ENCODE data around the gene TALDO1. TPM values are rescaled to one million over a fixed set of nuclear protein-coding genes. Genes with fewer than 3 reads are reported as not detected.

Gene TALDO1
- total RNA-seq, 1 experiment from 2014 or later: 446 TPM

- H3K27ac ChIP-seq: no peak overlapping the region
- H3K79me2 ChIP-seq (ENCODE audit: low read depth): peaks cover 5% of the 10 kb centered on the region; the same call in 1 of the 2 replicates
- H3K4me3 ChIP-seq: no peak overlapping the region
- no peaks in the 10 kb centered on the region for H3K4me1 ChIP-seq (replicated peaks; ENCODE audit: insufficient read depth)
- H3K4me2 ChIP-seq: no peak overlapping the region
- H3K36me3 ChIP-seq (ENCODE audit: low read depth): no peaks in the 10 kb centered on the region
- DNase-seq: no peak
- no peak overlapping the region for H2AFZ ChIP-seq
- TF ChIP-seq CTCF (conservative IDR thresholded peaks at IDR 0.05): no peak
- no peak for TF ChIP-seq EZH2 (IDR thresholded peaks at IDR 0.05; ENCODE audit: low read depth)
- ChIA-PET CTCF (no interaction called here), POLR2A (ENCODE audit: unreplicated experiment) (no interaction called here)
- no peaks in the 10 kb centered on the region for H3K9me2 ChIP-seq (ENCODE audit: insufficient read depth)
- H3K9me3 ChIP-seq (ENCODE audit: insufficient read depth, low read depth): no peaks in the 10 kb centered on the region
- H4K20me1 ChIP-seq (ENCODE audit: insufficient read depth): no peaks in the 10 kb centered on the region
- peaks cover 6% of the 10 kb centered on the region; the same call in 1 of the 2 replicates for H3F3A ChIP-seq (ENCODE audit: insufficient read depth, low read depth)
- H3K27me3 ChIP-seq (ENCODE audit: insufficient read depth, low read depth): no peaks in the 10 kb centered on the region
- no TSS peak for BruUV-seq (replicated peaks)
- intact Hi-C loops (cut with micrococcal nuclease; ENCODE audit: unreplicated experiment): loop anchor here (10.0 kb wide), 1 partner anchor 155 kb away; the partner anchor contains the start of genes LMNTD2 and RASSF7
Measured at GRCh38 chr11:719214-720016, 27.8 kb upstream of the TALDO1 start.

GRCh38 chr11:720017-720641, 27.1 kb upstream of the TALDO1 start:
- intact Hi-C loops (cut with micrococcal nuclease; ENCODE audit: unreplicated experiment): loop anchor here (10.0 kb wide), 1 partner anchor 155 kb away; the partner anchor contains the start of genes LMNTD2 and RASSF7
- Histone ChIP-seq H3K79me2 (ENCODE audit: low read depth) (peaks cover 5% of the 10 kb centered on the region; the same call in 1 of the 2 replicates), H3K4me3 (no peak overlapping the region), H3K4me1 (replicated peaks; ENCODE audit: insufficient read depth) (no peaks in the 10 kb centered on the region), H3K27me3 (ENCODE audit: insufficient read depth, low read depth) (no peaks in the 10 kb centered on the region), H2AFZ (no peak overlapping the region), H3K4me2 (no peak overlapping the region), H4K20me1 (ENCODE audit: insufficient read depth) (no peaks in the 10 kb centered on the region), H3K9me3 (ENCODE audit: insufficient read depth, low read depth) (no peaks in the 10 kb centered on the region), H3K9me2 (ENCODE audit: insufficient read depth) (no peaks in the 10 kb centered on the region), H3F3A (ENCODE audit: insufficient read depth, low read depth) (peaks cover 1% of the 10 kb centered on the region; the same call in 1 of the 2 replicates), H3K36me3 (ENCODE audit: low read depth) (no peaks in the 10 kb centered on the region), H3K27ac (no peak overlapping the region)
- ChIA-PET CTCF (no interaction called here), POLR2A (ENCODE audit: unreplicated experiment) (no interaction called here)
- BruUV-seq (replicated peaks): no TSS peak
- TF ChIP-seq CTCF (conservative IDR thresholded peaks at IDR 0.05) (no peak), EZH2 (IDR thresholded peaks at IDR 0.05; ENCODE audit: low read depth) (no peak)
- no peak for DNase-seq

GRCh38 chr11:720642-721246, 26.5 kb upstream of the TALDO1 start:
- no peak for DNase-seq

More at GRCh38 chr11:720642-721246, 26.5 kb upstream of the TALDO1 start:
- Histone ChIP-seq H3F3A (ENCODE audit: insufficient read depth, low read depth) (no peaks in the 10 kb centered on the region; the same call in 1 of the 2 replicates), H2AFZ (no peak overlapping the region), H3K9me2 (ENCODE audit: insufficient read depth) (no peaks in the 10 kb centered on the region), H4K20me1 (ENCODE audit: insufficient read depth) (no peaks in the 10 kb centered on the region), H3K9me3 (ENCODE audit: insufficient read depth, low read depth) (no peaks in the 10 kb centered on the region), H3K4me1 (replicated peaks; ENCODE audit: insufficient read depth) (no peaks in the 10 kb centered on the region), H3K4me3 (no peak overlapping the region), H3K27me3 (ENCODE audit: insufficient read depth, low read depth) (no peaks in the 10 kb centered on the region), H3K27ac (no peak overlapping the region), H3K4me2 (no peak overlapping the region), H3K36me3 (ENCODE audit: low read depth) (no peaks in the 10 kb centered on the region), H3K79me2 (ENCODE audit: low read depth) (peaks cover 5% of the 10 kb centered on the region; the same call in 1 of the 2 replicates)
- no TSS peak for BruUV-seq (replicated peaks)
- CTCF ChIA-PET: no interaction called here
- POLR2A ChIA-PET (ENCODE audit: unreplicated experiment): no interaction called here
- TF ChIP-seq EZH2 (IDR thresholded peaks at IDR 0.05; ENCODE audit: low read depth): no peak
- TF ChIP-seq CTCF (conservative IDR thresholded peaks at IDR 0.05): no peak
- intact Hi-C loops (cut with micrococcal nuclease; ENCODE audit: unreplicated experiment): loop anchor here (10.0 kb wide), 1 partner anchor 156 kb away; the partner anchor contains the start of genes LMNTD2 and RASSF7

Measured in PC-9 (cell line).